ENCODE measurements around the gene TOP2B.

- TF ChIP-seq CTCF (IDR thresholded peaks at IDR 0.05; ENCODE audit: low read length) (no peak), EZH2 (IDR thresholded peaks at IDR 0.05; ENCODE audit: borderline replicate concordance, low read length) (no peak)
These were observed 11.8 kb downstream of the TOP2B start for GRCh38 chr3:25652921-25653320.
